SU-DHL-6 (cell line): Measurements from ENCODE around the gene SIGLEC14.

Experiments
- H2AFZ ChIP-seq: fragments of 200-600 bp; sonication (generic); 2 replicates; pipeline ENCODE4 v1.6.1; 2014; ENCODE audit warnings: low read depth, mild to moderate bottlenecking, moderate library complexity, mixed read lengths, antibody characterized with exemption, low read length; ENCODE audit not compliant: severe bottlenecking
- H3F3A ChIP-seq: fragments of 200-600 bp; shearing (Covaris generic); 2 replicates; pipeline ENCODE4 v1.6.0; 2016; ENCODE audit warnings: antibody characterized with exemption, mild to moderate bottlenecking; ENCODE audit not compliant: insufficient read depth
- H3K27ac ChIP-seq: fragments of 200-600 bp; sonication (generic); 2 replicates; pipeline ENCODE4 v1.5.1; 2016; ENCODE audit warnings: low read depth, mild to moderate bottlenecking, low read length, moderate library complexity, mixed read lengths
- H3K27me3 ChIP-seq: fragments of 200-600 bp; sonication (generic), shearing (Covaris generic); 2 replicates; pipeline ENCODE4 v1.6.0; 2014; ENCODE audit warnings: mild to moderate bottlenecking, low read length
- H3K36me3 ChIP-seq: fragments of 200-600 bp; sonication (generic); 2 replicates; pipeline ENCODE4 v1.6.1; 2014; ENCODE audit warnings: mild to moderate bottlenecking, low read length, mixed read lengths
- H3K4me2 ChIP-seq: fragments of 300-600, 200-600 bp; shearing (Covaris generic), sonication (generic); 2 replicates; pipeline ENCODE4 v1.6.0; 2014; ENCODE audit warnings: low read length, low read depth, mild to moderate bottlenecking; ENCODE audit not compliant: poor library complexity, severe bottlenecking
- H3K4me3 ChIP-seq: fragments of 200-600 bp; sonication (generic); 2 replicates; pipeline ENCODE4 v1.5.1; 2014; ENCODE audit warnings: antibody characterized with exemption, low read length, mild to moderate bottlenecking, mixed read lengths; ENCODE audit not compliant: insufficient read depth, poor library complexity, severe bottlenecking
- H3K79me2 ChIP-seq: fragments of 200-600 bp; sonication (generic); 2 replicates; pipeline ENCODE4 v1.6.1; 2014; ENCODE audit warnings: mild to moderate bottlenecking, low read length, moderate library complexity; ENCODE audit not compliant: insufficient read depth
- H3K9ac ChIP-seq: fragments of 200-600 bp; sonication (generic); 2 replicates; pipeline ENCODE4 v1.7.0; 2014; ENCODE audit warnings: mild to moderate bottlenecking, low read length
- H3K9me2 ChIP-seq: fragments of 200-600 bp; sonication (generic); replicated peaks from 2 replicates; pipeline ENCODE4 v1.6.1; 2014; ENCODE audit warnings: low read length; ENCODE audit not compliant: insufficient read depth
- H3K9me3 ChIP-seq: fragments of 200-600 bp; sonication (generic); 2 replicates; pipeline ENCODE4 v1.6.1; 2014; ENCODE audit warnings: low read length, mixed read lengths; ENCODE audit not compliant: insufficient read depth
- H4K20me1 ChIP-seq: fragments of 200-600 bp; sonication (generic); 2 replicates; pipeline ENCODE4 v1.6.1; 2014; ENCODE audit warnings: low read depth, mild to moderate bottlenecking, antibody characterized with exemption, low read length, moderate library complexity, mixed read lengths
- EZH2phosphoT487 ChIP-seq: fragments of 200-600 bp; sonication (generic), shearing (Covaris generic); conservative IDR thresholded peaks from 2 replicates; pipeline ENCODE4 v1.6.1; 2018; ENCODE audit warnings: mild to moderate bottlenecking, antibody characterized with exemption, low read length, moderate library complexity, mixed read lengths
- TF ChIP-seq, protein P1 (sequence below): fragments of 200-600 bp; sonication (generic); IDR thresholded peaks from one replicate; pipeline ENCODE4 v1.5.1; 2017; ENCODE audit warnings: antibody characterized with exemption, mild to moderate bottlenecking, low read length, moderate library complexity; ENCODE audit not compliant: insufficient read depth, poor library complexity, severe bottlenecking

Gene SIGLEC14

DNA sequence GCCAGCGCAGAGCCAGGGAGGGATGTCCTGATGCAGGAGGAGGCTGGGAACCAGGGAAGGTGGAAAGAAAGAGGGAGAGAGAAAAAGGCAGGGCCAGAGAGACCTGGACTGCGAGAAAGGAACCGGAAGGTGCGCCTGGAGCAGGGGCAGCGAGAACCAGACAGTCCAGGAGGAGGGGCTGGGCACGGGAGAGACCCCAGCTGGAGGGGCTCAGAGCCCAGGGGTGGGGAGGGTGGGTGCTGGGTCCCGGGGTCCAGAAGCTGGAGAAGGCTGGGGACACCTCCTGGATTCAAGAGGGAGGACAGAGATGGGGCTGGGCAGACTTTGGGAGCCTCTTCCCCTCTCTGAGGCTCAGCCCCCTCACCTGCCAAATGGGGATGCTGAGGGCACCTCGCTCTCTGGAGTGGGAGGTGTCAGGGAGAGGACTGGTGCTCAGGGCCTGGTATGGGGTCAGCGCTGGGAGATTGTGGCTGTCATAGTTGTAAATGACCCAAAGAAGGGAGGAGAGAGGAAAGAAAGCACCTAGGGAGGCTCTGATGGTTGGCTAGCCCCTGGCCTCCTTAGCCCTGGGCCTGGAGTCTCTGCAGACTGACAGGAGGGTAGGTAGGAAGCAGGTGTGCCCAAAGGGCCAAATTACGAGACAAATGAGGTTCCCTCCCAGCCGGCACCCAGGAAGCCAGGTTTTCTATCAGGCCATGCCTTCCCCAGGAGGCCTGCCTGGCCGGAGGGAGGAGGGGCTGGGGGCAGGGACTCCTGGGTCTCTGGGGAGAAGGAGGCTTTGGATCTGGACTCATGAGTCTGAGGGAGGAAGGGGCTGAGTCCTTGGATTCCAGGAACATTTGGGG lies 45.2 kb upstream of the SIGLEC14 start:
- H3K9me2 ChIP-seq: no peaks in the 10 kb centered on the region
- H4K20me1 ChIP-seq: no peaks in the 10 kb centered on the region
- no peak overlapping the region for H3K4me3 ChIP-seq
- no peak for TF ChIP-seq EZH2phosphoT487
- TF ChIP-seq, protein P1, sequence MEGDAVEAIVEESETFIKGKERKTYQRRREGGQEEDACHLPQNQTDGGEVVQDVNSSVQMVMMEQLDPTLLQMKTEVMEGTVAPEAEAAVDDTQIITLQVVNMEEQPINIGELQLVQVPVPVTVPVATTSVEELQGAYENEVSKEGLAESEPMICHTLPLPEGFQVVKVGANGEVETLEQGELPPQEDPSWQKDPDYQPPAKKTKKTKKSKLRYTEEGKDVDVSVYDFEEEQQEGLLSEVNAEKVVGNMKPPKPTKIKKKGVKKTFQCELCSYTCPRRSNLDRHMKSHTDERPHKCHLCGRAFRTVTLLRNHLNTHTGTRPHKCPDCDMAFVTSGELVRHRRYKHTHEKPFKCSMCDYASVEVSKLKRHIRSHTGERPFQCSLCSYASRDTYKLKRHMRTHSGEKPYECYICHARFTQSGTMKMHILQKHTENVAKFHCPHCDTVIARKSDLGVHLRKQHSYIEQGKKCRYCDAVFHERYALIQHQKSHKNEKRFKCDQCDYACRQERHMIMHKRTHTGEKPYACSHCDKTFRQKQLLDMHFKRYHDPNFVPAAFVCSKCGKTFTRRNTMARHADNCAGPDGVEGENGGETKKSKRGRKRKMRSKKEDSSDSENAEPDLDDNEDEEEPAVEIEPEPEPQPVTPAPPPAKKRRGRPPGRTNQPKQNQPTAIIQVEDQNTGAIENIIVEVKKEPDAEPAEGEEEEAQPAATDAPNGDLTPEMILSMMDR: no peak
- H3K36me3 ChIP-seq: no peaks in the 10 kb centered on the region
- no peak overlapping the region for H3K4me2 ChIP-seq
- H3K9ac ChIP-seq: no peak overlapping the region
- H3K79me2 ChIP-seq: no peaks in the 10 kb centered on the region
- no peak overlapping the region for H2AFZ ChIP-seq
- no peaks in the 10 kb centered on the region for H3K9me3 ChIP-seq
- H3K27ac ChIP-seq: no peak overlapping the region
- no peaks in the 10 kb centered on the region for H3K27me3 ChIP-seq
- H3F3A ChIP-seq: no peaks in the 10 kb centered on the region

GRCh38 chr19:51691074-51691583 lies 44.5 kb upstream of the SIGLEC14 start:
- H3K27ac ChIP-seq: no peak overlapping the region
- H3F3A ChIP-seq: no peaks in the 10 kb centered on the region
- no peaks in the 10 kb centered on the region for H3K27me3 ChIP-seq
- H3K79me2 ChIP-seq: no peaks in the 10 kb centered on the region
- H3K9ac ChIP-seq: no peak overlapping the region
- H4K20me1 ChIP-seq: no peaks in the 10 kb centered on the region
- H3K36me3 ChIP-seq: no peaks in the 10 kb centered on the region
- no peak overlapping the region for H2AFZ ChIP-seq
- H3K4me3 ChIP-seq: no peak overlapping the region
- H3K9me2 ChIP-seq: no peaks in the 10 kb centered on the region
- no peak for TF ChIP-seq EZH2phosphoT487
- TF ChIP-seq, protein P1: no peak
- no peak overlapping the region for H3K4me2 ChIP-seq
- H3K9me3 ChIP-seq: no peaks in the 10 kb centered on the region

DNA sequence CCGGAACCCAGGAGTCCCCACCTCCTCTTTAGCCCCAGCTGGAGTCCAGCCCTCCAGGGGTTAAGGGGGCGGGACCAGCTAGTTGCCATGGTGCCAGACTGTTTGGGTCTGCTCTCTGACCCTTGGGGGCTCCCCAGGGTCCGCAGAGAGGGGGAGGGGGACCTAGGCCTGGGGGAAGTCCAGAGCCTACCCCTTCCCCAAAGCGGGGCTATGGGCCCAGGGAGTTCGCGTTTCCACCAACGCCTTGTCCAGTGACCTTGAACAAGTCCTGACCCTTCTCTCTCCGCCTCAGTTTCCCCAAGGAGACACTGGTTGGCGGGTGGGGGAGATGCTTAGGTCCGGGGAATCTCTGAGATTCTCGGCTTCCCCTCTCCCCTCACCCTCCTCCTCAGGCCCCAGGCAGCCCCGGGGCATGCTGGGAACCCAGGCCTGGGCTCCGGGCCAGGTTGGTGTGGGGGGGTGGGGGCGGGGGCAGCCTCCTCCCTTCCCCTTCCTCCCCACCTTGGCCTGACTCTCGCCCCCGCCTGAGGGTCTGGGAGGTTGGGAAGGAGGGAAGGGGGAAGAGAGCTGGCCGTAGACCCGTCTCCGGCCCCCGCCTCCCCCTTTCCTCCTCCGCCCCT lies 43.9 kb upstream of the SIGLEC14 start:
- no peaks in the 10 kb centered on the region for H3K9me2 ChIP-seq
- H3K79me2 ChIP-seq: no peaks in the 10 kb centered on the region
- H3F3A ChIP-seq: no peaks in the 10 kb centered on the region
- H2AFZ ChIP-seq: no peak overlapping the region
- no peak for TF ChIP-seq EZH2phosphoT487
- TF ChIP-seq, protein P1: no peak
- H3K9ac ChIP-seq: no peak overlapping the region
- H4K20me1 ChIP-seq: no peaks in the 10 kb centered on the region
- no peaks in the 10 kb centered on the region for H3K9me3 ChIP-seq
- no peak overlapping the region for H3K4me3 ChIP-seq
- no peaks in the 10 kb centered on the region for H3K36me3 ChIP-seq
- no peak overlapping the region for H3K27ac ChIP-seq
- H3K27me3 ChIP-seq: no peaks in the 10 kb centered on the region
- H3K4me2 ChIP-seq: no peak overlapping the region
